ENCODE results near the gene FRMD8.

The FRMD8 gene

GRCh38 chr11:65386307-65387140 lies at the start of gene FRMD8:
FRMD8 (plus strand) TSS chr11:65386637; CDS start chr11:65387037, 400 bp downstream.
- peak; percentile 36 to 94 (median 87) for DNase-seq

DNA sequence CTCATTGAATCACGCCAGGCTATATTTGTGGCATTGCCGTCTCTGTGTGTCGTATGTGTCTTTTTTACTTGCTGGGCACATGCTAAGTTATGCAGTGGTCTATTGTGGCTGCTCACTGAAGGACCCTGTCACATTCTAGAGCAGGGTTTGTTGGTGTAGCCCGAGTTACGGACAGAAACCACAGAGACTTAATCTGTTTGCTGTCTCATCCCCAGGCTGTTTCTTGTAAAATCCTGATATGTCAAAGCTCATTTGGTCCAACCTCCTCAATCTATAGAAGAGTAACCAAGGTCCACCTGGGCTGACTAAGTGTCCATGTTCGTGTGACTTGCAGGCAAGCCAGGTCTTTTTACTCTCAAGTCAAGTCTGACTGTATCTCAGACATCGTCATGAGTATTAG lies 47.8 kb upstream of the FRMD8 start:
- DNase-seq: no peak

- peak in 14 of 51 donors; percentile 6 to 51 (median 23) for DNase-seq
These were observed 46.2 kb upstream of the FRMD8 start for GRCh38 chr11:65340226-65340625.

- no peak for DNase-seq
These were observed 44.6 kb upstream of the FRMD8 start for GRCh38 chr11:65341856-65342255.

DNA sequence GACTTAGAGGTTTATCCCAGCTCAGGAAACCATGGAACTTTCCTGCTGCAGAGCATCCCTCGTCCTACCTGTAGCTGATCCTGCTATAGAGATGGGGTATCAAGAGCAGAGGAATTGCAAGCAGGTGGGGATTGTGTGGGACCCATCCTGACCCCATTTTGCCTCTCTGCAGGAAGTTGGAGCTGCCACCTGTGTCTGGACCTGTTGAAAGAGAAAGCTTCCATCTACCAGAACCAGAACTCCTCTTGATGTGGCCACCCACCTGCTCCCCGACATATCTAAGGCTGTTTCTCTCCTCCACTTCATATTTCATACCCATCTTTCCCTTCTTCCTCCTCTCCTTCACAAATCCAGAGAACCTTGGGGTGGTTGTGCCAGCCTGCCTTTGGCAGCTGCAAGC lies 34.9 kb upstream of the FRMD8 start:
- DNase-seq: no peak

GRCh38 chr11:65352783-65353182 lies 33.7 kb upstream of the FRMD8 start:
- peak in 1 of 51 donors; percentile 6 for DNase-seq

DNA sequence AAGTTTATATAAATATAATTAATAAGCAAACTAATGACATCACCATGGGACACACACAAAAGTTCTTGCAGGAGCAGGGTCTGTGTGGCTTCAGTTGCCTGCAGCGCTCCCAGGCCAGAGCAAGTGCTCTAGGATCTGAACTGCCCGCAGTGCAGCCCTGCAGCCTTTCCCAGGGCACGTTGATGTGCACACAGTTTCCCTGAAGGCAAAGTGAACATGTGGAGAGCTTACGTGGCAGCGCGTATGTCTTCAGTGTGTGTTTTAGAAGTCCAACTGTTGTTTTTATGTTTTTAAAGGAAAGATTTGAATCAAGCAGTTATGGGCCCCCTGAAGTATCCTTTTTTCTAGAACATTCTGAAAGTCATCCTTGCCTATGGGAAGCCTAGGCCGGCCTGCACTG lies 33.1 kb upstream of the FRMD8 start:
- no peak for DNase-seq

DNA sequence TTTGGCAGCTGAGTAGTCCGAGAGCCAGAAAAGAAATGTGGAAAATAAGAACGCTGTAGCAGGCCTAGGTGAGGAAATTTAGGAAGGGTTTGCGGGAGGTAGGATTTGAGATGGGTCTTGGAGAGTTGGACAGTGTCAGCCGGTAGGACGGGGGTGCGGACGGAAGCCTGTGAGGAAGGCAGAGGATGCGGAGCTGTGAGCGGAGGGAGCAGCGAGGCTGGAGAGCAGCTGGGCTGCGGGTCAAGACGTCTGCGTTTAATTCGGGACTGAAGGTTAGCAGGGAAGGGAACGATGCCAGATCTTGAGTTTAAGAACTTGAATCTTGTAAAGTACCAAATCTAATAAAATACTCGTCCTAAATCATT lies 32.6 kb upstream of the FRMD8 start:
- DNase-seq: peak in 19 of 51 donors; percentile 9 to 76 (median 46)

GRCh38 chr11:65354265-65355012 lies 32.0 kb upstream of the FRMD8 start, which contains the start of gene TIGD3:
TIGD3 (plus strand) TSS chr11:65354751; CDS start chr11:65355809, 1,058 bp downstream.
- DNase-seq: peak; percentile 54 to 98 (median 94)

DNA sequence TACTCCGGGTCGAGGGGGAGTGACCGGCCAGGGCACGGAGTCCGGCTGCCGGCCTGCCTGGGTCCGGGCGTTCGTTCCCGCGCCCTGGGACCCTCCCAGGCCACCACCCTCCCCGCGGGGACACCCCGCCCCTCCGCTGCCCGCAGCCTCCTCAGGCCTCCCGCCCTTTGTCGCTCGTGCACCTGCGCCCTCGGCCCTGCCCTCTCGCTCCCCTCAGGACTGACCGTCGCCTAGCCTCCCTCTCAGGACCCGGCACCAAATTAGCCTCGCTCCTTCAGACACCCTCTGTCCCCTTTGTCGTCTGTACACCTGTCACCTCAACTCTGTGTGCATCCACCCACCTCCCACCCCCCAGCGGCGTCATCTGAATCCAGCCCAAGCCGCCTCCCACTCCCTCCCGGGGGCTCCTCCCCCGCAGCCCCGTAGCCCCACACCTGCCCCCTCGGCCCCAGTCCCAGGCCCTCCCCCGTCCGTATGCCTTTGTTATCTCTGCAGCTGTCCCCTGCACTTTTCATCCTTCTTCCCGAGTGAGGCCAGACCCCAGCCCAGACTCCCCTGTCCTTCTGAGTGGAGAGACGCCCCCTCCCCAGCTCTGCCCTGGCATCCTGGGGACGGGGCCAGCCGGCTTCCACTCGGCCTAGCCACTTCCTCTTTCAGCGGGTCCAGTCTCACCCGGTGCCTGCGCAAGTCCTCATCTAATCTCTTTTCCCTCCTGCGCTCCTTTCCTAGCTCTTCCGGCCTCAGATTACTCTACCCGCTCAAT lies 31.2 kb upstream of the FRMD8 start:
- peak in 8 of 51 donors; percentile 4 to 46 (median 32) for DNase-seq

DNA sequence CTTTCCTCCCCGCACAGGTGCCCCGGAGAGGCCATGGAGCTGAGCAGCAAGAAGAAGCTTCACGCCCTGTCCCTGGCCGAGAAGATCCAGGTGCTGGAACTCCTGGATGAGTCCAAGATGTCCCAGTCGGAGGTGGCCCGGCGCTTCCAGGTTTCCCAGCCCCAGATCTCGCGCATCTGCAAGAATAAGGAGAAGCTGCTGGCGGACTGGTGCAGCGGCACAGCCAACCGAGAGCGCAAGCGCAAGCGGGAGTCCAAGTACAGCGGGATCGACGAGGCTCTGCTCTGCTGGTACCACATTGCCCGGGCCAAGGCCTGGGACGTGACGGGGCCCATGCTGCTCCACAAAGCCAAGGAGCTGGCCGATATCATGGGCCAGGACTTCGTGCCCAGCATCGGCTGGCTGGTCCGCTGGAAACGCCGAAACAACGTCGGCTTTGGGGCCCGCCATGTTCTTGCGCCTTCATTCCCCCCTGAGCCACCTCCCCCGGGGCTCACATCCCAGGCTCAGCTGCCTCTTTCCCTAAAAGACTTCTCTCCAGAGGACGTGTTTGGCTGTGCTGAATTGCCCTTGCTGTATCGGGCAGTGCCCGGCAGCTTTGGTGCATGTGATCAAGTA lies 30.6 kb upstream of the FRMD8 start:
- DNase-seq: peak in 20 of 51 donors; percentile 6 to 46 (median 24)

GRCh38 chr11:65356394-65356972 lies 30.0 kb upstream of the FRMD8 start:
- DNase-seq: no peak

DNA sequence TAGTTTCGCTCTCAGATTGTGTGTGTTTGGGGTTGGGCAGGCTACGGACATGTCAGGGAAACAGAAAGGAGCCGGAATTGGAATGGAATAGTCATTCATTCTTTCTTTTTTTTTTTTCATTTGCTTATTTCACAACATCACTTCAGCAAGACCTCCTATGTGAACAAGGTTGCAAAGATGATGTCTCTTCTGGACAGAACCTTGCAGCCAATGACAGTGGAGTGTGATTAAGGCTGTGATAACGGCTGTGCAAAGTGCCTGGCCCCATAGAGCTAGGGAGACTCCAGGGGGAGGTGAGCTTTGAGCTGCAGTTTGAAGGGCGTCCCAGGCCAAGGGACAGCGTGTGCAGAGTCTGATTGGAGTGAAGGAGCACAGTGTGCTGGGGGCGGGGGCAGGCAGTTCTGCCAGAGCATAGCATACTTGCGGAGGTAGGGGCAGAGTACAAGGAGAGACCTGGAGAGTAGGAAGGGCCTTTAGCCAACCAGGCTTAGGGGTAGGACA lies 28.5 kb upstream of the FRMD8 start:
- DNase-seq: no peak

- no peak for DNase-seq
These were observed 24.0 kb upstream of the FRMD8 start for GRCh38 chr11:65362320-65362931.

DNA sequence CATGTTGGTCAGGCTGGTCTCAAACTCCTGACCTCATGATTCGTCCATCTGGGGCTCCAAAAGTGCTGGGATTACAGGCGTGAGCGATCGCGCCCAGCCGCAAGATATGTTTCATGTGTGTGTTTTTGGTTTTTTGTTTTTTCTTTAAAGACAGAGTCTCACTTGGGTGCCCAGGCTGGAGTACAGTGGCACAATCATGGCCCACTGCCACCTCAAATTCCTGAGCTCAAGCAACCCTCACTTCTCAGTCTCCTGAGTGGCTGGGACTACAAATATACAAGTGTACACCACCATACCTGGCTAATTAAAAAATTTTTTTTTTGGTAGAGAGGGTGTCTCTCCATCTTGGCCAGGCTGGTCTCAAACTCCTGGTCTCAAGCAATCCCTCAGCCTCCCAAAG lies 23.5 kb upstream of the FRMD8 start:
- no peak for DNase-seq

DNA sequence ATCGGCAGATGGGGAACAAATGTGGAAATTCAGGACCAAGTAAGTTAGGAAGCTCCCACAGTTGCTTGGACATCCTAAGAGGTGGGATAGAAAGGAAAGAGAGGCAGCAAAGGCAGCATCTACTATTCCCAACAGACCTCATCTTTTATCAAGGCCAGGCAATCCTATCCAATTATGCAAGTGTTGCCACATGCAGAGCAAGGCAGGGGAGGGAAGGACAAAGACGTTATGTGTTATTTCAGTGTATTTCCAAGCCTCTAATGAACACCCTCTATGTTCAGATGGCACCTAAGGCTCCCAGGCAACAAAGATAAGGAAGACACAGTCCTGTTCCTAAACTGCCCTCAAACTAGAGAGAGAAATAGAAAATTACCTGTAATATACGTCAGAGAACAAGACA lies 22.7 kb upstream of the FRMD8 start:
- no peak for DNase-seq

GRCh38 chr11:65366340-65366773 lies 20.1 kb upstream of the FRMD8 start:
- peak in 9 of 51 donors; percentile 8 to 40 (median 12) for DNase-seq

- DNase-seq: no peak
These were observed 15.8 kb upstream of the FRMD8 start for GRCh38 chr11:65370659-65371049.

DNA sequence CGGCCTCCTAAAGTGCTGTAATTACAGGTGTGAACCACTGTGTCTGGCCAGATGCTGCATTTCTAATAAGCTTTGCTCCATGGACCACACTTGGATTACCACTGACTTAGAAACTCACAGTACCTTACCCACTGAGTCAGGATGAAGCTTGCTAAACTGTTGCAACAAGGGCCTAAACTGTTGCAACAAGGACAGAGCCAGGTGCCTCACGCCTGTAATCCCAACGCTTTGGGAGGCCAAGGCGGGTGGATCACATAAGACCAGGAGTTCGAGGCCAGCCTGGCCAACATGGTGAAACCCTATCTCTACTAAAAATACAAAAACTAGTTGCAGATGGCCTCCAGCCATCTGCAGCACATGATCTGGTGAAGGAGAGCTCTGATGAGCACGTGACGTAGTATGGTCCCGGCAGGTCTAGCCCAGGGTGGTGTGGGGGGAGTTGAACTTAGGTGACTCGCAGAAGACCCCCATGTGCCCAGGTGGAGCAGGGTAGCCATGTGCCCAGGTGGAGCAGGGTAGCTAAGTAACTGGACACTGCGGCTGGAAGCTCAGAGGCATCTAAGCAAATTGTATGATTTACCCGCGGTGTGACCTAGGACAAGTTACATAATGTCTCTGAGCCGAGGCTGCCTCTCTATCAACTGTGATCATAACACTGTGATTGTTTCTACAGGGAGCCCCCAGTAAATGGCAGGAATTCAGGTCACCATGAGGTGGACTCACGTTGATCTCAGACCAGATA lies 12.4 kb upstream of the FRMD8 start:
- no peak for DNase-seq

DNA sequence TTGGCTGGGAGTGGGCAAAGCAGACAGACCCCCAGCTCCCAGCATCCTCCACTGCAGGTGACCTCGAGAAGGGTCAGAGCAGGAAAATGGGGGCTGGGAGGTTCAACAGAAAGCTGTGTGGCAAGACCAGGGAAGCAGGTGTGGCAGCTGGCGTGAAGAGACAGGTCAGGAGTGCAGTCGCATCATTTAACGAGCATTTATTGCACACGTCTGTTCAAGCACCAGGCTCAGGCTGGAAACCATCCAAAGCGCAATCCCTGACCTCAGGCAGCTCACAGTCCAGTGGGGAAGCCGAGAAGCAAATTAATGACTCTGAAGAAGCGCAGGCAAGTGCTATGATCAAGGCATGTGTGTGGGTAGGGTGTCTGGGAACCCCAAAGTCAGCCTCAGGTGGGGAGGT lies 11.4 kb upstream of the FRMD8 start:
- no peak for DNase-seq
